Right lobe of liver (tissue), 4 donors: ENCODE measurements around the gene ST6GALNAC1.

Experiments
- POLR2A ChIP-seq: fragments of 450-650 bp; IDR thresholded peaks from one replicate; pipeline ENCODE4 v1.6.1; 2017; ENCODE audit warnings: antibody characterized with exemption, mild to moderate bottlenecking
- TF ChIP-seq, protein P1 (sequence below), 4 donors: fragments of 200-600 bp in 3 of 4; fragments of 450-650 bp in 1 of 4; IDR thresholded peaks; one replicate each; pipeline versions ENCODE4 v1.5.1 to v1.8.0; 2016 to 2022; ENCODE audit warnings: antibody characterized with exemption in 4 of 4, mild to moderate bottlenecking in 2 of 4
- donor health status: DM: no; HTN: no; CAD: no.
- donor health status: DM: no; HTN: no; CAD: no.
- donor health status: DM: no; HTN: yes; CAD: no.

DNA sequence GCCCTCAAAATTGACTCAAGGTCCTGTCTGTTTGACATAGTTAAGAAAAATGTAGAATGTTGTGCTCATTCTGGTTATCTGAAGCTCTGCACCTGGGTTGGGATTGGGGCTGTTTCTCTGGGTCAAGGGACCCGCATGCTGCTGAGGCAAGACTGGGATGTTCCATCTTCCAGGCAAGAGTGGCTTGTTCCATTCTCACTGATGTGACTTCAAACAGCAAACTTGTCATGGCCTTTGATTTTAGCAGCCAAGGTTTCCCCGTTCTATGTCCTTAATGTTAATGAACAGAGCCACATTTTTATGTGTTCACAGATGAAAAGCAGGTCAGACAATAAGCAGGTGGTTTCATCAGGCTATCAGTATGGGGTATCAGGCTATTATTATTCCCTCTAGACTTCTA lies 25.7 kb downstream of the ST6GALNAC1 start:
- TF ChIP-seq, protein P1, sequence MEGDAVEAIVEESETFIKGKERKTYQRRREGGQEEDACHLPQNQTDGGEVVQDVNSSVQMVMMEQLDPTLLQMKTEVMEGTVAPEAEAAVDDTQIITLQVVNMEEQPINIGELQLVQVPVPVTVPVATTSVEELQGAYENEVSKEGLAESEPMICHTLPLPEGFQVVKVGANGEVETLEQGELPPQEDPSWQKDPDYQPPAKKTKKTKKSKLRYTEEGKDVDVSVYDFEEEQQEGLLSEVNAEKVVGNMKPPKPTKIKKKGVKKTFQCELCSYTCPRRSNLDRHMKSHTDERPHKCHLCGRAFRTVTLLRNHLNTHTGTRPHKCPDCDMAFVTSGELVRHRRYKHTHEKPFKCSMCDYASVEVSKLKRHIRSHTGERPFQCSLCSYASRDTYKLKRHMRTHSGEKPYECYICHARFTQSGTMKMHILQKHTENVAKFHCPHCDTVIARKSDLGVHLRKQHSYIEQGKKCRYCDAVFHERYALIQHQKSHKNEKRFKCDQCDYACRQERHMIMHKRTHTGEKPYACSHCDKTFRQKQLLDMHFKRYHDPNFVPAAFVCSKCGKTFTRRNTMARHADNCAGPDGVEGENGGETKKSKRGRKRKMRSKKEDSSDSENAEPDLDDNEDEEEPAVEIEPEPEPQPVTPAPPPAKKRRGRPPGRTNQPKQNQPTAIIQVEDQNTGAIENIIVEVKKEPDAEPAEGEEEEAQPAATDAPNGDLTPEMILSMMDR (IDR thresholded peaks at IDR 0.05), result no peak
- no peak for TF ChIP-seq POLR2A
